ENCODE data around the gene PPM1E.
"Not testable (repeated sequence)": the region's sequence is repeated elsewhere in the genome, so short reads cannot be mapped to it uniquely, and the experiment has no call there.

PPM1E gene

DNA sequence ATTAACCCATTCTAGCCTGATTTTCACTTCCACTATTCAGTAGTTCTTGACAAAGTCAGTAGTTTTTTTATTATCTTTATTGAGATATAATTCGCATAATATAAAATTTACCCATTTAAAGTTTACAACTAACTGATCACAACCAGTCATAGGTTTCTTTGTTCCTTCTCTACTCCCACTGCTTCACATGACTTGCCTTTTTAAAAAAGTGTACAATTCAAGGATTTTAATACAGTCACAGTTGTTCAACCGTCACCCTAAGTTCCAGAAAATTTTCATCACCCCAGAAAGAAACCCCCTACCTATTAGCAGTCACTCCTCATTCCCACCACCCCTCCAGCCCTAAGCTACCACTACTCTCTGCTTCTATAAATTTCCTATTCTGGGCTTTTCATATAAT, 188.5 kb downstream of the PPM1E start:
- no peak overlapping the region for H3K4me3 ChIP-seq (ENCODE audit: extremely low read depth, insufficient read depth, low read length, poor library complexity, severe bottlenecking)
- 100% methylated on average over 1 to 2 of the region's 2 CpGs for WGBS, 2 experiments (ENCODE audit: insufficient coverage in 2 of 2)
- H3K4me1 ChIP-seq (ENCODE audit: control insufficient read depth, insufficient read depth, low read length, poor library complexity, severe bottlenecking) = peaks cover 3% of the 10 kb centered on the region
- peaks cover 3% of the 10 kb centered on the region for H3K9me3 ChIP-seq (ENCODE audit: control insufficient read depth, low read length)
- no peak overlapping the region for H3K27ac ChIP-seq (ENCODE audit: low read depth, low read length, severe bottlenecking)
- H3K36me3 ChIP-seq (ENCODE audit: control insufficient read depth, insufficient read depth, low read length) = no peaks in the 10 kb centered on the region

DNA sequence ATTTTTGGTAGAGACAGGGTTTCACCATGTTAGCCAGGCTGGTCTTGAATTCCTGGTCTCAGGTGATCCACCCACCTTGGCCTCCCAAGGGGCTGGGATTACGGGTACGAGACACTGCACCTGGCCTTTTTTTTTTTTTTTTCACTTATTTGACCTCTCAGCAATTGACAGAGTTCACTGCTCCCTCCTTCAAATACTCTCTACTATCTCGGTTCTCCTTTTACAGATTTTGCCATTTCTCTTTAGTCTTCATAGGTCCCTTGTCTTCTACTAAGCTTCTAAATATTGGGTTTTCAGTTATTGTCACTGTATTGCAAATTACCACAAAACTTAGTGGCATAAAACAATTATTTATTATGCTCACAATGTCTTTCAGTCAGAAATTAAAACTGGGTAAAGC, 191.8 kb downstream of the PPM1E start:
- 93 to 100% methylated on average over 2 to 3 of the region's 3 CpGs for WGBS, 2 experiments (ENCODE audit: insufficient coverage in 2 of 2)
- Histone ChIP-seq H3K4me1 (ENCODE audit: control insufficient read depth, insufficient read depth, low read length, poor library complexity, severe bottlenecking) (peaks cover 3% of the 10 kb centered on the region), H3K27ac (ENCODE audit: low read depth, low read length, severe bottlenecking) (no peak overlapping the region), H3K36me3 (ENCODE audit: control insufficient read depth, insufficient read depth, low read length) (no peaks in the 10 kb centered on the region), H3K9me3 (ENCODE audit: control insufficient read depth, low read length) (peaks cover 20% of the 10 kb centered on the region), H3K4me3 (ENCODE audit: extremely low read depth, insufficient read depth, low read length, poor library complexity, severe bottlenecking) (no peak overlapping the region)

DNA sequence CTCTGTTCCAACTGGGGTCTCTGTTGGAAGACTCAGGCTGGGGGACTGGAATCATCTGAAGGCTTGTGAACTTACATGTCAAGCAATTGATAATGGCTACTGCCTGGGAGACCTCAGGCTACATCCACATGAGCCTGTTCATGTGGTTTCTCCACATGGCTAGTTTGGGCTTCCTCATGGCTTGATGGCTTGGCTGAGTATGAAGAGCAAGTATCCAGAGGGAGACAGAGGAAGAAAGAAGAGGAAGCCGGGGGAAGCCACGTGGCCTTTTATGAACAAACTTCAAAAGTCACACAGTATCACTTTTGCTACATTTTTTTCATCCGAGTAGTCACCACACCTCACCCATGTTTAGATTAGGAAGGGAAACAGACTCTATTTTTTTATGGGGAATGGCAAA, 192.2 kb downstream of the PPM1E start:
- no peak overlapping the region for H3K4me3 ChIP-seq (ENCODE audit: extremely low read depth, insufficient read depth, low read length, poor library complexity, severe bottlenecking)
- H3K4me1 ChIP-seq (ENCODE audit: control insufficient read depth, insufficient read depth, low read length, poor library complexity, severe bottlenecking) = peaks cover 3% of the 10 kb centered on the region
- no CpG with 5 or more reads among the region's 3 CpGs for WGBS, 2 experiments (ENCODE audit: insufficient coverage in 2 of 2)
- no peak overlapping the region for H3K27ac ChIP-seq (ENCODE audit: low read depth, low read length, severe bottlenecking)
- peaks cover 20% of the 10 kb centered on the region for H3K9me3 ChIP-seq (ENCODE audit: control insufficient read depth, low read length)
- H3K36me3 ChIP-seq (ENCODE audit: control insufficient read depth, insufficient read depth, low read length) = no peaks in the 10 kb centered on the region

GRCh38 chr17:58954358-58954757, 198.7 kb downstream of the PPM1E start:
- no CpG with 5 or more reads among the region's 2 CpGs for WGBS, 2 experiments (ENCODE audit: insufficient coverage in 2 of 2)
- H3K9me3 ChIP-seq (ENCODE audit: control insufficient read depth, low read length) = peaks cover 16% of the 10 kb centered on the region
- H3K27ac ChIP-seq (ENCODE audit: low read depth, low read length, severe bottlenecking); H3K36me3 ChIP-seq (ENCODE audit: control insufficient read depth, insufficient read depth, low read length); H3K4me3 ChIP-seq (ENCODE audit: extremely low read depth, insufficient read depth, low read length, poor library complexity, severe bottlenecking); H3K4me1 ChIP-seq (ENCODE audit: control insufficient read depth, insufficient read depth, low read length, poor library complexity, severe bottlenecking): not testable (repeated sequence)

- no peak overlapping the region for H3K4me3 ChIP-seq (ENCODE audit: extremely low read depth, insufficient read depth, low read length, poor library complexity, severe bottlenecking)
- WGBS, 2 experiments (ENCODE audit: insufficient coverage in 2 of 2) = no CpG with 5 or more reads among the region's 2 CpGs
- peaks cover 5% of the 10 kb centered on the region for H3K4me1 ChIP-seq (ENCODE audit: control insufficient read depth, insufficient read depth, low read length, poor library complexity, severe bottlenecking)
- no peaks in the 10 kb centered on the region for H3K36me3 ChIP-seq (ENCODE audit: control insufficient read depth, insufficient read depth, low read length)
- H3K27ac ChIP-seq (ENCODE audit: low read depth, low read length, severe bottlenecking) = no peak overlapping the region
- H3K9me3 ChIP-seq (ENCODE audit: control insufficient read depth, low read length) = no peaks in the 10 kb centered on the region
Observed at GRCh38 chr17:58956997-58957724, 201.5 kb downstream of the PPM1E start.

DNA sequence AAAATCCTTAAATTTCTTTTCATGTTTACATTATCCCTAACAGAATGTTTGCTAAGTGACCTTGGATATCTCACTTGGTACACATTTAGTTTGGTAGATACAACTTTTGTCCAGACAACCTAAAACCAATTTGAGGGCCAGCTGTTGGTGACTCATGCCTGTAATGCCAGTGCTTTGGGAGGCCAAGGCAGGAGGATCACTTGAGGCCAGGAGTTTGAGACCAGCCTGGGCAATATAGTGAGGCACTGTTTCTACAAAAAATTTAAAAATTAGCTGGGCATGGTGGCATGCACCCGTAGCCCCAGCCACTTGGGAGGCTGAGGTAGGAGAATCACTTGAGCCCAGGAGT, 202.0 kb downstream of the PPM1E start:
- not testable (repeated sequence) for H3K4me3 ChIP-seq (ENCODE audit: extremely low read depth, insufficient read depth, low read length, poor library complexity, severe bottlenecking); H3K9me3 ChIP-seq (ENCODE audit: control insufficient read depth, low read length); H3K36me3 ChIP-seq (ENCODE audit: control insufficient read depth, insufficient read depth, low read length); H3K4me1 ChIP-seq (ENCODE audit: control insufficient read depth, insufficient read depth, low read length, poor library complexity, severe bottlenecking); H3K27ac ChIP-seq (ENCODE audit: low read depth, low read length, severe bottlenecking)
- WGBS, 2 experiments (ENCODE audit: insufficient coverage in 2 of 2) = 80 to 90% methylated on average over 1 of the region's 1 CpG

GRCh38 chr17:58960068-58960467, 204.4 kb downstream of the PPM1E start:
- Histone ChIP-seq H3K36me3 (ENCODE audit: control insufficient read depth, insufficient read depth, low read length) (no peaks in the 10 kb centered on the region), H3K4me3 (ENCODE audit: extremely low read depth, insufficient read depth, low read length, poor library complexity, severe bottlenecking) (no peak overlapping the region), H3K9me3 (ENCODE audit: control insufficient read depth, low read length) (no peaks in the 10 kb centered on the region), H3K4me1 (ENCODE audit: control insufficient read depth, insufficient read depth, low read length, poor library complexity, severe bottlenecking) (peaks cover 5% of the 10 kb centered on the region), H3K27ac (ENCODE audit: low read depth, low read length, severe bottlenecking) (no peak overlapping the region)

DNA sequence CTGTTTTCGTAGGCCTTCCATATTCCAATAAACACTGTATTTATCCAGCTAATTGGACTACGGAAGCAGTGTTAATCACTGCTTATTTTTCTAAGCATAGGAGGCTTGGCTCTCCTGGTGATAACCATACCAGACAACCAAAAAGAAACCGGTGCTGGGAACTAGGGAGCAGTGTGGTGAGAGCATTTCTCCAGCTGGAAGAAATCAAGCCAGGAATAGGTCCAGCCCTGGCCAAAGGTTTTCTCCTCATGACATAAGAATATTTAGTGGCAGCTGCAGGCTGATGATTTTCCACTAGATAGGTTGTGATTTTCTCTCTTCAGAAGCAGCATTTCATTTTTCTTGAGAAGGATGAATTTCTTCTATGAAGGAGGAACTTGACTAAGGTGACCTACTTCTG, 209.6 kb downstream of the PPM1E start:
- H3K9me3 ChIP-seq (ENCODE audit: control insufficient read depth, low read length) = no peaks in the 10 kb centered on the region
- no peak overlapping the region for H3K4me3 ChIP-seq (ENCODE audit: extremely low read depth, insufficient read depth, low read length, poor library complexity, severe bottlenecking)
- WGBS, 2 experiments (ENCODE audit: insufficient coverage in 2 of 2) = 93 to 100% methylated on average over 1 to 3 of the region's 3 CpGs
- no peaks in the 10 kb centered on the region for H3K4me1 ChIP-seq (ENCODE audit: control insufficient read depth, insufficient read depth, low read length, poor library complexity, severe bottlenecking)
- no peaks in the 10 kb centered on the region for H3K36me3 ChIP-seq (ENCODE audit: control insufficient read depth, insufficient read depth, low read length)
- H3K27ac ChIP-seq (ENCODE audit: low read depth, low read length, severe bottlenecking) = no peak overlapping the region

GRCh38 chr17:58966208-58966607, 210.6 kb downstream of the PPM1E start:
- Histone ChIP-seq H3K4me1 (ENCODE audit: control insufficient read depth, insufficient read depth, low read length, poor library complexity, severe bottlenecking) (no peaks in the 10 kb centered on the region), H3K9me3 (ENCODE audit: control insufficient read depth, low read length) (no peaks in the 10 kb centered on the region), H3K27ac (ENCODE audit: low read depth, low read length, severe bottlenecking) (no peak overlapping the region), H3K4me3 (ENCODE audit: extremely low read depth, insufficient read depth, low read length, poor library complexity, severe bottlenecking) (no peak overlapping the region), H3K36me3 (ENCODE audit: control insufficient read depth, insufficient read depth, low read length) (no peaks in the 10 kb centered on the region)
- 100% methylated on average over 1 of the region's 3 CpGs; no CpG with 5 or more reads in 1 of the 2 experiments for WGBS, 2 experiments (ENCODE audit: insufficient coverage in 2 of 2)

- Histone ChIP-seq H3K27ac (ENCODE audit: low read depth, low read length, severe bottlenecking) (no peak overlapping the region), H3K36me3 (ENCODE audit: control insufficient read depth, insufficient read depth, low read length) (no peaks in the 10 kb centered on the region), H3K4me1 (ENCODE audit: control insufficient read depth, insufficient read depth, low read length, poor library complexity, severe bottlenecking) (no peaks in the 10 kb centered on the region), H3K4me3 (ENCODE audit: extremely low read depth, insufficient read depth, low read length, poor library complexity, severe bottlenecking) (no peak overlapping the region), H3K9me3 (ENCODE audit: control insufficient read depth, low read length) (no peaks in the 10 kb centered on the region)
- 75 to 79% methylated on average over 3 to 4 of the region's 4 CpGs for WGBS, 2 experiments (ENCODE audit: insufficient coverage in 2 of 2)
Observed at GRCh38 chr17:58968426-58969061, 212.9 kb downstream of the PPM1E start.

- Histone ChIP-seq H3K36me3 (ENCODE audit: control insufficient read depth, insufficient read depth, low read length) (no peaks in the 10 kb centered on the region), H3K27ac (ENCODE audit: low read depth, low read length, severe bottlenecking) (no peak overlapping the region), H3K4me3 (ENCODE audit: extremely low read depth, insufficient read depth, low read length, poor library complexity, severe bottlenecking) (no peak overlapping the region), H3K9me3 (ENCODE audit: control insufficient read depth, low read length) (no peaks in the 10 kb centered on the region), H3K4me1 (ENCODE audit: control insufficient read depth, insufficient read depth, low read length, poor library complexity, severe bottlenecking) (no peaks in the 10 kb centered on the region)
- 40 to 80% methylated on average over 1 of the region's 1 CpG for WGBS, 2 experiments (ENCODE audit: insufficient coverage in 2 of 2)
Observed at GRCh38 chr17:58969156-58969555, 213.5 kb downstream of the PPM1E start.

All from mesodermal cell (in vitro differentiated cells).